HG02571 (cell line): Measurements from ENCODE around the gene BMP3.
"Not testable (repeated sequence)": the region's sequence is repeated elsewhere in the genome, so short reads cannot be mapped to it uniquely, and the experiment has no call there.

Source experiments
- ATAC-seq: cut with Tn5 transposase; IDR thresholded peaks from one replicate; pipeline ENCODE4 v1.9.1; 2021; ENCODE audit warnings: mild to moderate bottlenecking, moderate library complexity; ENCODE audit not compliant: unreplicated experiment

The BMP3 gene, protein sequence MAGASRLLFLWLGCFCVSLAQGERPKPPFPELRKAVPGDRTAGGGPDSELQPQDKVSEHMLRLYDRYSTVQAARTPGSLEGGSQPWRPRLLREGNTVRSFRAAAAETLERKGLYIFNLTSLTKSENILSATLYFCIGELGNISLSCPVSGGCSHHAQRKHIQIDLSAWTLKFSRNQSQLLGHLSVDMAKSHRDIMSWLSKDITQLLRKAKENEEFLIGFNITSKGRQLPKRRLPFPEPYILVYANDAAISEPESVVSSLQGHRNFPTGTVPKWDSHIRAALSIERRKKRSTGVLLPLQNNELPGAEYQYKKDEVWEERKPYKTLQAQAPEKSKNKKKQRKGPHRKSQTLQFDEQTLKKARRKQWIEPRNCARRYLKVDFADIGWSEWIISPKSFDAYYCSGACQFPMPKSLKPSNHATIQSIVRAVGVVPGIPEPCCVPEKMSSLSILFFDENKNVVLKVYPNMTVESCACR

DNA sequence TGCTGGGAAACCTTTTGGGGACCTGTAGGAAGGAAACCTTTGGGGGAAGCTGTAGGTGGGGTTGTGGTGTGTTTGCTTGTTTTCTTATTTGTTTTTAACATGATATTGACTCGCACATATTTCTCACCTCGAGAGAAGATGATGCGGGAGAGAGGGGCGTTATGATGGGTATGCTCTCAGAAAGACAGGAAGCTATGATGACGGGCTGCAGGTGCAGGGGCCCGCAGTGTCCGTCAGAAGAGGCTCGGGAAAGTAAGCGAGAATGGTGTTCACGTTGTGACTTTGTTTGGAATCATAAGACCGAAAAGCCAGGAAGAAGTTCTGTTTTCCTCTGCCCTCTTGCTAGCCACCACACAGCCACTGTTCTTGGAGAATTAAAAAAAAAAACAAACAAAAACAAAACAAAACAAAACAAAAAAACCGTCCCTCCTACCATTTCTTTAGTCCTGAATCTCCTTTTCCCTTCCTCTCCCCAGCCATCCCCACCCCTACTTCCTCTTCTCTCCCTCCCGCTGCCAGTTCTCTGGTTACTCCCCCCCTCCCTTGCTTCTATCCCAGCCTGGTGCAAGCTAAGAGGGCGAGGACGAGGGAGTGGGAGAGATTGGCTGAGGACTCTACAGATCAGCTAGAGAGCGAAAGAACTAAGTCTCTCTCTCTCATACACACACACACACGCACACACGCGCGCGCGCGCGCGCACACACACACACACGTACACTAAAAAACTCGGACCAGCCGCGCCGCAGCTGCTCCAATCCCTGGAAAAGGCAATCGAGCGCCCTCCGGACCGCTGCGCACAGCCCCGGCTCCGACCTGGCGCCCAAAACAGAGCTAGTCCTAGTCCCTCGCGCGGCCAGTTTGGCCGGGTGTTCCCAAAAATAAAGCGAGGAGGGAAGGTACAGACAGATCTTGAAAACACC lies at the start of gene BMP3:
TSS of gene BMP3 (plus strand) at position 648 of the 920 bp plus-strand sequence. CDS start 577 bp downstream, outside the sequence.
- no peak for ATAC-seq

DNA sequence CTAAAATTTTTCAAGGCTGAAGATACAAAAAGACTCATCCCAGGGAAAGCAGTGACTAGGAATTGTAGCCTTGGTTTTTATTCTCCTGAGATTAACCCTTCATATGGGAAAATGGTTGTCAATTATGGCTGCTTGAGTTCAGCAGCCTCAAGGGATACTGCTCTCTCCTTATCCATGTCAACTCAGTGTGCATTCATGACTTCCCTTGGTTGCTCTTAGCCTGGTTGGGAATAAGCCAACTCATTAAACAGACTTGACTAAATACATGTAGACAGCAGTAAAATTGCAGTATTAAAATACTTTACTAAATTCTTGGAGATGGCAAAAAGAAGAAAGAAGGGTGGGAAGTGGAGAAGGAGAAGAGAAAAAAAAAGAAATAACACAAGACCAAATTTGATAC lies 44.5 kb upstream of the BMP3 start:
- ATAC-seq = no peak

DNA sequence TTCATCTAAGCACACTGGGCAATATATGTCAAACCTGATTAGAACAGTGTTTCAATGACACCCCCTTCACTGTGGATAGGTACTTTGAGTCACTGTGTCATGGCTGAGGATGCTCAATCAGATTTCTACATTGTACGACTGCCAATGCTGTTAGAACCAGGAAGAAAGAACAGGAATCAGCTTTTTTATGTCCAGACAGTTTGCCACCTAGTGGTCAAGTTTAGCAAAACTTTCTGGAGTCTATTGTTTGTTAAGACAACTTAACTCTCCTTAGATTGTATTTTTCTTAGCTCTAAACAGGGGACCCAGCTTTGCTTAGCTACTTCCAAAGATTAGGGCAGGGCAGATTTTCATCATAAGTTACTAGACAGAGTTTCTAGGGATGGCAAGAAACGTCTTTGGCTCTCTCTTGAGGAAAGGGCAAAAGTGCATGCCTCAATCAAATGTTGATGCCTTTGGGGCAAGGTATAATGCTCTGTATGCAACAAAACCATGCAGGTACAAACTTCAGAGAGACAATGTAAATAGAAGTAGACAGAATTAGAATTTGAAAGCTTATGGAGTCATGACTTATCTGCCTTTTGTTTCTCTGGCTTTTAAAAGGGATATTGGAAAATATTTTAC lies 40.5 kb upstream of the BMP3 start:
- peak; percentile 59 for ATAC-seq

DNA sequence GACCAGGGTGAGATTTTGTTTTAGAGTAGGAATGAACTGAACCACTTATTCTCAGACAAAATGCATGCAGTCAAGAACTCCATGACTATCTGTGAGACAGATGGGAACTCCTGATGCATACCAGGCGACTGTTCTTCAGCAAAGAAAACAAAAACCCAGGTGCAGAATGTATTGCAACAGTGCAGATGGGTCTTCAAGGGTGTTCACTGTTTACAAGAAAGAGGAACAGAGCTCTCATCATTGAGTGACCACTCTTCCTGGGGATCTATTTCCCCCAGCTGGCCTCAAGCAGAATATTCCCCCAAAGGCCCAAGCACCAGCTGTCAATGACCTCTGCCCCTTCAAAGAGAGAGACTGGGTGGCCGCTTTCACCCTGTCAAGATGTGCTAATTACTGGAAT lies 39.7 kb upstream of the BMP3 start:
- no peak for ATAC-seq

DNA sequence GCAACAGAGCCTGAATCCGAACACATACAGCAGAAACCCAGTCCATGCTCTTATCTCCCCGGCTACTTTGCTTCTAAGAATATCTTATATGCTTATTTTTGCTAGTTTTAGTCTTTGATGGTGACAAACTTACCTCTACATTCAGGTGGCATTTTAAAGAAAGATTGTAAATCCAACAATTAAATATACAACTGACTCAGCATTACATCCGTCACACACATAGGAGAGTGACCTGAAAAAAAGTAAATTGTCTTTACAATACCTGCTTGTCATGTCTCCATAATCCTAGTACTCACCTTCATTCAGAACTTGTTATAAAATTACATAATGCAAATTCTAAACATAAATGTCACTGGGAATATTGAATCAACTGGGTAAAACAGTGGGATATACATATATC lies 30.6 kb upstream of the BMP3 start:
- no peak for ATAC-seq

DNA sequence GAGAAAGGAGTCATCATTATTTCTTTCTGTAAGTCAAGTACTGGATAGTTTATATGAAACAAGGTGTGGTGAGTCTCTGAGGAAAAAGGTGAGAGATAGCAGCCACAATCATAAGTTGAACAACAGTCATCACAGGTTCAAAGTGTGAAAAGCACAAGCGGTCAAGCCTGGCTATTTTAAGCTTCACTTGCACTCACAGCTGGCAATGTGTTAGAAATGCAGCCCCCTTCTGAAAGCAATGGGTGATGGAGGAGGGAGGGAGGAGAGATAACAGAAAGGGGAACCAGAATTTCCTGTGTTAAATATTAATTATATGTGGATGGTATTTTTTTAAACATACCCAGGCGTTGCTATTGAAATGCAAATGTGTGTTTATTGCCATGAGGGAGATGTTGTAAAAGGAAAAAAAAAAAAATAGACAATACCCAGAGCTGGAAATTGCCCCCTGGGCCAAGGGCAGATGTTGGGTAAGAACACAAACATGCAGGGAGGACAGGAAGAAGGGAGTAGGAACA lies 26.9 kb upstream of the BMP3 start:
- peak; percentile 90 for ATAC-seq

DNA sequence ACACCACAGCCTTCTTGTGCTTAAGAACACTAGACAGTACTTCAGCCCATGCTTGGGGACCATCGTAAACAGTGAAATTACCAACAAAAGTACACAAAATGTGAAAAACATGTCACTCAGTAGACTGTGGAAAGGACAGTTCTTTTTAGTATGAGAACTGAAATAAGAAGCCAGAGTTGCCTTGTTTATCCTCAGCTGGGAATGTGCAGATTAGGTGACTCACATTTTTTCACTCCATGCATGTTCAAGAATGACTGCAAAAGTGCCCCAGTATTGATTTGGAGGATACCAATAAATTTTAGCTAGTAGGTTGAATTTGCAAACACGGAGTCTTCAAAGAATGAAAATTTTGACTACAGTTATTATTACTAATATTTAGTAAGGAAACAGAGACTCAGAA lies 23.1 kb upstream of the BMP3 start:
- ATAC-seq = no peak

DNA sequence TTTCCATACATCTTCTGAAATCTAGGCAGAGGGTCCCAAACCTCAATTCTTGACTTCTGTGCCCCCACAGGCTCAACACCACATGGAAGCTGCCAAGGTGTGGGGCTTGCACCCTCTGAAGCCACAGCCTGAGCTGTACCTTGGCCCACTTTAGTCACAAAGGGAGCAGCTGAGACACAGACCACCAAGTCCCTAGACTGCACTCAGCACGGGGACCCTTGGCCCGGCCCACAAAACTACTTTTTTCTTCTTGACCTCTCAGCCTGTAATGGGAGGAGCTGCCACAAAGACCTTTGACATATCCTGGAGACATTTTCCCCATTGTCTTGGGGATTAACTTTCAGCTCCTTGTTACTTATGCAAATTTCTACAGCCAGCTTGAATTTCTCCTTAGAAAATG lies 13.9 kb upstream of the BMP3 start:
- not testable (repeated sequence) for ATAC-seq

- no peak for ATAC-seq
Measured at GRCh38 chr4:81019006-81019405, 11.5 kb upstream of the BMP3 start.

- ATAC-seq = no peak
Measured at GRCh38 chr4:81021142-81021944, 9.2 kb upstream of the BMP3 start.

- no peak for ATAC-seq
Measured at GRCh38 chr4:81021981-81022380, 8.5 kb upstream of the BMP3 start.

GRCh38 chr4:81023484-81023883 lies 7.0 kb upstream of the BMP3 start:
- no peak for ATAC-seq

GRCh38 chr4:81030981-81031791 lies 678 bp downstream of the BMP3 start:
- ATAC-seq = no peak

GRCh38 chr4:81031796-81032551 lies 1.5 kb downstream of the BMP3 start:
- no peak for ATAC-seq

- no peak for ATAC-seq
Measured at GRCh38 chr4:81032771-81033684, 2.5 kb downstream of the BMP3 start.

GRCh38 chr4:81038636-81039350 lies 8.3 kb downstream of the BMP3 start:
- ATAC-seq = no peak

GRCh38 chr4:81039351-81039972 lies 9.0 kb downstream of the BMP3 start:
- ATAC-seq = no peak
